HCT116 (cell line): ENCODE measurements around the gene NABP2. TPM values are rescaled to one million over a fixed set of nuclear protein-coding genes. Genes with fewer than 3 reads are reported as not detected.

Experiments
- ATAC-seq: fragments of 200-7000 bp; cut with Tn5 transposase; 2 replicates; pipeline ENCODE4 v1.9.1; 2020; ENCODE audit warnings: mild to moderate bottlenecking, moderate library complexity
- BruUV-seq: library from RNA; stranded (reverse); fragments of 400-500 nt; replicated peaks from 2 replicates; lab custom pipeline; 2021; lab: Mats Ljungman, UMichigan
- CTCF ChIA-PET: fragments of 300-600 bp; sonication (Branson Sonifier 250); formaldehyde crosslinking; loops from one replicate; lab custom pipeline; 2021; ENCODE audit warnings: antibody characterized with exemption; lab: Charles Lee
- POLR2A ChIA-PET: fragments of 300-600, 350-600 bp; sonication (Branson Sonifier 250); formaldehyde crosslinking; loops from one replicate; lab custom pipeline; 2021; ENCODE audit warnings: antibody characterized with exemption; lab: Charles Lee
- RAD21 ChIA-PET, 2 experiments: fragments of 300-600 bp; sonication (Branson Sonifier 250); formaldehyde crosslinking; loops; one replicate each; lab custom pipeline; 2023; ENCODE audit warnings: low total read pairs in 2 of 2; ENCODE audit not compliant: uncharacterized antibody in 2 of 2, unreplicated experiment in 2 of 2, low non-redundant PET in 1 of 2; lab: Charles Lee
- DNase-seq: peaks from one replicate; pipeline ENCODE4 v3.0.0-alpha.2; 2010; ENCODE audit warnings: low read depth, low spot score
- H2AFZ ChIP-seq: fragments of 200-600 bp; shearing (Covaris generic), sonication (generic); 2 replicates; pipeline ENCODE4 v1.6.1; 2017; ENCODE audit warnings: low read depth, mixed run types, mixed read lengths, antibody characterized with exemption, low read length; ENCODE audit not compliant: poor library complexity, severe bottlenecking
- H3K27ac ChIP-seq: 2 replicates; pipeline ENCODE4 v1.5.1; 2012; ENCODE audit warnings: low read depth, low read length
- H3K27me3 ChIP-seq: fragments of 200-600 bp; sonication (generic); 2 replicates; pipeline ENCODE4 v1.6.1; 2016; ENCODE audit warnings: mixed run types, low read length, mixed read lengths; ENCODE audit not compliant: insufficient read depth
- H3K36me3 ChIP-seq, 2 experiments: fragments of 200-500 bp in 1 of 2; fragments of 200-600 bp in 1 of 2; sonication (Bioruptor generic) in 1 of 2; sonication (generic) in 1 of 2; 2 replicates each; pipeline versions ENCODE4 v1.5.1 to v1.6.1; 2014 to 2016; ENCODE audit warnings: low read length in 2 of 2, inconsistent platforms in 1 of 2, mixed read lengths in 1 of 2, mixed run types in 1 of 2; ENCODE audit not compliant: insufficient read depth in 2 of 2, control insufficient read depth in 1 of 2
- H3K4me1 ChIP-seq, 2 experiments: fragments of 200-600 bp in 1 of 2; sonication (generic) in 1 of 2; 2 replicates each; pipeline versions ENCODE4 v1.5.1 to v1.6.1; 2012 to 2017; ENCODE audit warnings: low read length in 2 of 2, inconsistent platforms in 1 of 2, mild to moderate bottlenecking in 1 of 2, mixed read lengths in 1 of 2, mixed run types in 1 of 2, moderate library complexity in 1 of 2; ENCODE audit not compliant: insufficient read depth in 2 of 2, control insufficient read depth in 1 of 2
- H3K4me2 ChIP-seq: fragments of 200-600 bp; sonication (generic); 2 replicates; pipeline ENCODE4 v1.6.1; 2017; ENCODE audit warnings: mixed run types, low read length, mixed read lengths
- H3K4me3 ChIP-seq, 2 experiments: fragments of 200-600 bp in 1 of 2; sonication (generic) in 1 of 2; replicated peaks in 1 of 2; 2 replicates each; pipeline ENCODE4 v1.5.1; 2011 to 2016; ENCODE audit warnings: low read length in 2 of 2, control low read depth in 1 of 2, low read depth in 1 of 2, mild to moderate bottlenecking in 1 of 2, mixed read lengths in 1 of 2, mixed run types in 1 of 2
- H3K79me2 ChIP-seq: fragments of 200-600 bp; sonication (generic); 2 replicates; pipeline ENCODE4 v1.6.1; 2017; ENCODE audit warnings: mild to moderate bottlenecking, mixed run types, low read length, moderate library complexity, mixed read lengths; ENCODE audit not compliant: insufficient read depth
- H3K9ac ChIP-seq: fragments of 200-600 bp; sonication (generic); 2 replicates; pipeline ENCODE4 v1.6.1; 2016; ENCODE audit warnings: low read length, mixed read lengths
- H3K9me2 ChIP-seq: fragments of 200-600 bp; sonication (generic), shearing (Covaris generic); 2 replicates; pipeline ENCODE4 v1.6.1; 2017; ENCODE audit warnings: mixed run types, mild to moderate bottlenecking, moderate library complexity; ENCODE audit not compliant: insufficient read depth
- H3K9me3 ChIP-seq, 2 experiments: fragments of 200-500 bp in 1 of 2; fragments of 200-600 bp in 1 of 2; sonication (Bioruptor generic) in 1 of 2; sonication (generic) in 1 of 2; 2 replicates each; pipeline ENCODE4 v1.6.1; 2014 to 2017; ENCODE audit warnings: low read length in 2 of 2, mixed read lengths in 2 of 2, inconsistent platforms in 1 of 2, low read depth in 1 of 2, mild to moderate bottlenecking in 1 of 2, mixed run types in 1 of 2, moderate library complexity in 1 of 2; ENCODE audit not compliant: control insufficient read depth in 1 of 2, insufficient read depth in 1 of 2
- H4K20me1 ChIP-seq: fragments of 200-600 bp; sonication (generic), shearing (Covaris generic); 2 replicates; pipeline ENCODE4 v1.6.1; 2017; ENCODE audit warnings: mixed run types, mild to moderate bottlenecking, moderate library complexity; ENCODE audit not compliant: insufficient read depth
- FOSL1 ChIP-seq: IDR thresholded peaks from 2 replicates; pipeline ENCODE4 v1.6.1; 2012; ENCODE audit warnings: low read depth
- POLR2AphosphoS5 ChIP-seq: IDR thresholded peaks from 2 replicates; pipeline ENCODE4 v1.6.1; 2011; ENCODE audit warnings: mild to moderate bottlenecking, low read depth, low read length, moderate library complexity
- intact Hi-C: fragments of 100-400 bp; cut with micrococcal nuclease; formaldehyde crosslinking; loops from 2 replicates; pipeline ENCODE4 v1.10.0; 2022
- total RNA-seq: library from RNA; stranded (reverse); gene quantifications from one replicate; pipeline ENCODE4 v1.2.1, GENCODE V29; 2021; ENCODE audit not compliant: unreplicated experiment

NABP2 gene
- total RNA-seq, 1 experiment from 2014 or later: 52.9 TPM

DNA sequence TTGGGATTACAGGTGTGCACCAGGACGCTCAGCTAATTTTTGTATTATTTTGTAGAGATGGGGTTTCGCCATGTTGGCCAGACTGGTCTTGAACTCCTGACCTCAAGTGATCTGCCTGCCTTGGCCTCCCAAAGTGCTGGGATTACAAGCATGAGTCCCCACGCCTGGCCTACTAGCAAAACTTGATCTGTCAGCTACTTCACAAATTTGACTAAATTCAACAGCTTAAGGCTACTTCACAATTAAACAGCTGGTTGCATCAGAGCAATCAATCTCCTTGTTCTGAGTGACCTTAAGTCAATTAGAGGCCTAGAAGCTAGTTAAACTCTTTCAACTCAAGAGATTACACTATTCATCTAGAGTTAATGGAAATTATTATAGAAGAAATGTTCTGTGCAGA, 54.8 kb downstream of the NABP2 start:
- CTCF ChIA-PET: no interaction called here
- ATAC-seq: no peak

More for the DNA sequence above, 54.8 kb downstream of the NABP2 start:
- Histone ChIP-seq H3K9me2 (no peaks in the 10 kb centered on the region), H3K9me3 (no peaks in the 10 kb centered on the region), H3K4me2 (no peak overlapping the region)
- intact Hi-C loops: no loop called here
- no peak for DNase-seq
- TF ChIP-seq POLR2AphosphoS5 (no peak), FOSL1 (no peak)
- TF ChIP-seq, all 23 proteins: peak for 0
- Histone ChIP-seq H3K27me3 (no peaks in the 10 kb centered on the region), H3K4me3 (no peak overlapping the region), H3K4me1 (no peaks in the 10 kb centered on the region), H3K79me2 (no peaks in the 10 kb centered on the region; the same call in 1 of the 2 replicates), H3K27ac (no peak overlapping the region), H3K9ac (no peak overlapping the region), H2AFZ (no peak overlapping the region), H3K36me3 (peaks cover 53 to 59% of the 10 kb centered on the region in 2 experiments), H4K20me1 (no peaks in the 10 kb centered on the region)
- BruUV-seq: no TSS peak
- ChIA-PET RAD21 (no interaction called here), POLR2A (no interaction called here)

Other genes starting within 250 kb of the NABP2 start
- 18.0 TPM for gene SUOX, start 227.1 kb upstream of the NABP2 start, total RNA-seq
- gene IKZF4, start 203.3 kb upstream of the NABP2 start, total RNA-seq: 8.5 TPM
- gene RPS26, start 182.4 kb upstream of the NABP2 start, total RNA-seq: 70.2 TPM
- gene ERBB3, start 144.2 kb upstream of the NABP2 start, total RNA-seq: 39.7 TPM
- gene PA2G4, start 119.8 kb upstream of the NABP2 start, total RNA-seq: 302 TPM
- 4,327 TPM for gene RPL41, start 107.7 kb upstream of the NABP2 start, total RNA-seq
- gene ZC3H10, start 106.1 kb upstream of the NABP2 start, total RNA-seq: 8.7 TPM
- gene ESYT1, start 96.1 kb upstream of the NABP2 start, total RNA-seq: 80.9 TPM
- 94.3 TPM for gene MYL6B, start 71.8 kb upstream of the NABP2 start, total RNA-seq
- 554 TPM for gene MYL6, start 66.0 kb upstream of the NABP2 start, total RNA-seq
- gene SMARCC2, start 34.9 kb upstream of the NABP2 start, total RNA-seq: 99.7 TPM
- gene RNF41, start 2.4 kb upstream of the NABP2 start, total RNA-seq: 40.6 TPM
- 0.66 TPM for gene SLC39A5, start 5.7 kb downstream of the NABP2 start, total RNA-seq
- 56.6 TPM for gene ANKRD52, start 34.0 kb downstream of the NABP2 start, total RNA-seq
- 11.7 TPM for gene COQ10A, start 42.6 kb downstream of the NABP2 start, total RNA-seq
- 270 TPM for gene CS, start 76.0 kb downstream of the NABP2 start, total RNA-seq
- 109 TPM for gene CNPY2, start 91.6 kb downstream of the NABP2 start, total RNA-seq
- 75.0 TPM for gene PAN2, start 109.7 kb downstream of the NABP2 start, total RNA-seq
- gene IL23A, start 114.5 kb downstream of the NABP2 start, total RNA-seq: 0.59 TPM
- 53.1 TPM for gene STAT2, start 135.8 kb downstream of the NABP2 start, total RNA-seq
- gene APOF, start 138.5 kb downstream of the NABP2 start, total RNA-seq: 0.17 TPM
- gene TIMELESS, start 225.1 kb downstream of the NABP2 start, total RNA-seq: 47.0 TPM
- 0.79 TPM for gene MIP, start 230.3 kb downstream of the NABP2 start, total RNA-seq
- 2.5 TPM for gene SPRYD4, start 244.2 kb downstream of the NABP2 start, total RNA-seq